ENCODE data around the gene IFTAP.
"Not testable (repeated sequence)": the region's sequence is repeated elsewhere in the genome, so short reads cannot be mapped to it uniquely, and the experiment has no call there.

IFTAP gene

GRCh38 chr11:36594316-36594989, at the start of gene IFTAP:
IFTAP (plus strand) TSS chr11:36594502; CDS start chr11:36610104, 15,602 bp downstream.
- DNase-seq (ENCODE audit: low read depth), result peak; percentile 1

- no peak for DNase-seq (ENCODE audit: low read depth)
These were observed 43.8 kb upstream of the IFTAP start for GRCh38 chr11:36550385-36551115.

GRCh38 chr11:36557390-36557789, 36.9 kb upstream of the IFTAP start:
- not testable (repeated sequence) for DNase-seq (ENCODE audit: low read depth)

- no peak for DNase-seq (ENCODE audit: low read depth)
These were observed 36.3 kb upstream of the IFTAP start for GRCh38 chr11:36557991-36558390.

- no peak for DNase-seq (ENCODE audit: low read depth)
These were observed 35.5 kb upstream of the IFTAP start for GRCh38 chr11:36558571-36559413.

- DNase-seq (ENCODE audit: low read depth), result peak; percentile 12
These were observed 29.8 kb upstream of the IFTAP start for GRCh38 chr11:36564376-36565030.

GRCh38 chr11:36565031-36565610, 29.2 kb upstream of the IFTAP start:
- no peak for DNase-seq (ENCODE audit: low read depth)

GRCh38 chr11:36566407-36567053, 27.8 kb upstream of the IFTAP start:
- no peak for DNase-seq (ENCODE audit: low read depth)

GRCh38 chr11:36567694-36568093, 26.6 kb upstream of the IFTAP start, which contains the start of gene RAG1:
RAG1 (plus strand) TSS chr11:36568007; CDS start chr11:36573305, 5,298 bp downstream.
- no peak for DNase-seq (ENCODE audit: low read depth)

GRCh38 chr11:36569095-36569494, 25.2 kb upstream of the IFTAP start:
- no peak for DNase-seq (ENCODE audit: low read depth)

GRCh38 chr11:36574486-36574885, 19.8 kb upstream of the IFTAP start:
- no peak for DNase-seq (ENCODE audit: low read depth)

GRCh38 chr11:36577373-36577772, 16.9 kb upstream of the IFTAP start:
- DNase-seq (ENCODE audit: low read depth), result no peak

- DNase-seq (ENCODE audit: low read depth), result no peak
These were observed 16.4 kb upstream of the IFTAP start for GRCh38 chr11:36577859-36578258.

GRCh38 chr11:36578458-36578857, 15.8 kb upstream of the IFTAP start:
- DNase-seq (ENCODE audit: low read depth), result no peak

GRCh38 chr11:36581536-36581935, 12.8 kb upstream of the IFTAP start:
- no peak for DNase-seq (ENCODE audit: low read depth)

GRCh38 chr11:36583667-36584066, 10.6 kb upstream of the IFTAP start:
- no peak for DNase-seq (ENCODE audit: low read depth)

- DNase-seq (ENCODE audit: low read depth), result no peak
These were observed 7.8 kb upstream of the IFTAP start for GRCh38 chr11:36586543-36586942.

- DNase-seq (ENCODE audit: low read depth), result no peak
These were observed 6.2 kb upstream of the IFTAP start for GRCh38 chr11:36588099-36588498.

- DNase-seq (ENCODE audit: low read depth), result no peak
These were observed 3.8 kb upstream of the IFTAP start for GRCh38 chr11:36590513-36590912.

GRCh38 chr11:36591433-36591832, 2.9 kb upstream of the IFTAP start:
- DNase-seq (ENCODE audit: low read depth), result no peak

- DNase-seq (ENCODE audit: low read depth), result no peak
These were observed 2.6 kb downstream of the IFTAP start for GRCh38 chr11:36596880-36597279.
